Ramos (cell line): ENCODE results near the gene EGLN2.

Source experiments
- in situ Hi-C: fragments of 300-500 bp; cut with MboI; formaldehyde crosslinking; loops from one replicate; pipeline ENCODE4 v1.14.3; 2022; ENCODE audit warnings: low sequenced_read_pairs; ENCODE audit not compliant: unreplicated experiment

The EGLN2 gene

GRCh38 chr19:40775632-40776022 is 23.4 kb upstream of the EGLN2 start:
- in situ Hi-C loops: loop anchor here (25.0 kb wide), 1 partner anchor 1487 kb away; the partner anchor contains the start of genes CIC and ERF

- in situ Hi-C loops: loop anchor here (25.0 kb wide), 1 partner anchor 1486 kb away; the partner anchor contains the start of genes CIC and ERF
Observed at GRCh38 chr19:40776364-40776763, 22.6 kb upstream of the EGLN2 start.

DNA sequence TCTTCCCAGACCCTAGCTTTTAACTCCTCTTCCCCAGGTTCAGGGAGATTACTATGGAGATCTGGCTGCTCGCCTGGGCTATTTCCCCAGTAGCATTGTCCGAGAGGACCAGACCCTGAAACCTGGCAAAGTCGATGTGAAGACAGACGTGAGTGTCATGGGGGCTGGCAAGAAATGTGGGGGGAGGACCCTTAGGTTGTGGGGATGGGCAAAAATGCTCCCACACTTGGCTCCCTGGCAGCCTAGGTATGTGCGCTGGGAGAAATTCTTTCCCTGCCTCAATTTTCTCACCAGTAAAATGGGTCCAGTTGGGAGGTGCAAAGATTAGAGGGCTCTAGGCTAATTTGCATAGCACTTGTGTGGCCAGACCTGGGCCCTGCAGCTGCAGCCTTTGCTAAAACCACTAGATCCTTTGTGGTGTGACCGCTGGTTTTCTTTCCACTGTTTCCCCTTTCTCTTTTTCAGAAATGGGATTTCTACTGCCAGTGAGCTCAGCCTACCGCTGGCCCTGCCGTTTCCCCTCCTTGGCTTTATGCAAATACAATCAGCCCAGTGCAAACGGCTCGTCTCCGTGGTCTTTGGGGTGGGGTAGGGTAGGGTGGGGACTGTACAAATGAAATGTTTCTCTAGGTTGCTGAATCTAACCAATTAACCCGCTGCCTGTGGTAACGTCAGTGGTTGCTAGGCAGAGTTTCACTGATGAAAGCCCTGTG is 21.9 kb upstream of the EGLN2 start:
- in situ Hi-C loops: loop anchor here (25.0 kb wide), 1 partner anchor 1485 kb away; the partner anchor contains the start of genes CIC and ERF

- in situ Hi-C loops: loop anchor here (25.0 kb wide), 1 partner anchor 1485 kb away; the partner anchor contains the start of genes CIC and ERF
Observed at GRCh38 chr19:40777645-40777936, 21.4 kb upstream of the EGLN2 start.

DNA sequence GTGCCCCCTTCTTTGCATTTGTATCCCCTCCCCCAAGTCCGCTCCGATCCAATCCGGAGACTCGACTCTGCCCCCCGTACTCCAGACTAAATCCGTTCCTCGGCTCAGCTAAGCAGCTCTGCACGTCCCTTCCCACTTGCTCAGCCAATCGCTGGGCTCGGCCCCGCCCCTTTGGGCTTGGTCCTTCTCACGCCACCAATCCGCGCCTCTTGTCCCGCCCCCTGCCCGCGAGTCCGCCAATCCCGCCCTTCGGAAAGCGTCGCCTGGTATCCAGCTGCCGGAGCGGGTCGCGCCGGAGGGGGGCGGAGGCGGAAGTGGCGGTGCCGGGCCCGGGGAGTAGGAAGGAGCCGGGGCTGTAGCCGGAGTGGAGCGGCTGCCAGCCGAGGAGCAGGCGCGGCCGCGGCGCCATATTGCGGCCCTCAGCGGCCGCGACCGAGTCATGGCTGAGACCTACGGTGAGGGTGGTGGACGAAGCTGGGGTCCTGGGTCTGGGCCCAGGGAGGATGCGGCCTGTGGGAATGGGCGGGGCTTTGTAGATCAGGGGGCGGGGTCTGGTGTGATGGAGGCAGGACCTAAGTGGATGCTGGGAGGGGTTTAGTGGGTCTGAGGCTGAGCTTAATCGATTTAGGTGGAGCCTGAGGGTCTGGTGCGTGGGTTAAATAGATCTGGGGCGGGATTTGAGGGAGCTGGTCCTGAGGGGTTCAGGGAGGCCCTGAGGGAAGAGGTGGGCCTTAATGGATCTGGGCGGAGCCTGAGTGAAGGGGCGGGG is 20.9 kb upstream of the EGLN2 start, which contains the start of gene RAB4B:
Gene RAB4B (plus strand): TSS at position 311 of the 769 bp plus-strand sequence. CDS start 129 bp downstream, at position 440.
- in situ Hi-C loops: loop anchor here (25.0 kb wide), 1 partner anchor 1484 kb away; the partner anchor contains the start of genes CIC and ERF

GRCh38 chr19:40778706-40779284 is 20.2 kb upstream of the EGLN2 start:
- in situ Hi-C loops: loop anchor here (25.0 kb wide), 1 partner anchor 1484 kb away; the partner anchor contains the start of genes CIC and ERF

DNA sequence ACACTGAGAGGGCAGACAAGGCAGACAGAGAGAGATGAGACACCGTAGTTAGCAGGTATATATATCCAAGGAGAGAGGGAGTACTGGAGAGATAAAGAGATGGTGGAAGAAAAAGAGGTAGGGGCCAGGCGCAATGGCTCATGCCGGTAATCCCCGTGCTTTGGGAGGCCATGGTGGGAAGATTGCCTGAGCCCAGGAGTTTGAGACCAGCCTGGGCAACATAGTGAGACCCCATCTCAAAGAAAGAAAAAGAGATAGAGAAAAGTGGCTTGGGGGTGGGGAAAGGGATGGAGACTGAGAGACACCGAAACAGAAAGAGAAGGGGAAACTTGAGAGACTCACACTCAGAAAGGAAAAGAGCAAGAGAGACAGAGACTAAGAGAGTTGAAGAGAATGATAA is 18.4 kb upstream of the EGLN2 start:
- in situ Hi-C loops: loop anchor here (25.0 kb wide), 1 partner anchor 1482 kb away; the partner anchor contains the start of genes CIC and ERF

DNA sequence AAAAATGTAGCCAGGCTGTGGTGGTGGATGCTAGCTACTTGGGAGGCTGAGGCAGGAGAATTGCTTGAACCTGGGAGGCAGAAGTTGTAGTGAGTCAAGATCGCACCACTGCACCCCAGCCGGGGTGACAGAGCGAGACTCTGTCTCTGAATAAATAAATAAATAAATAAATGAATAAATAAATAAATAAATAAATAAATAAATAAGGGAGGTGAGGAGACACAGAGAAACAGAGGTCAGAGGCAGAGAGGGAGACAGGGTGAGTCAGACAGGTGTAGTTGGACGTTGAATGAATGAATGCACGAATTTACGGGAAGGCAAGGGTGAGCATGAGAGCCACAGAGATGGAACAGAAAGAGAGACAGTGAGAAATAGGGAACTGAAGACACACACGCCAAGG is 17.9 kb upstream of the EGLN2 start:
- in situ Hi-C loops: loop anchor here (25.0 kb wide), 1 partner anchor 1481 kb away; the partner anchor contains the start of genes CIC and ERF

- in situ Hi-C loops: loop anchor here (25.0 kb wide), 1 partner anchor 1479 kb away; the partner anchor contains the start of genes CIC and ERF
Observed at GRCh38 chr19:40783711-40784110, 15.3 kb upstream of the EGLN2 start.

GRCh38 chr19:40784146-40784545 is 14.8 kb upstream of the EGLN2 start:
- in situ Hi-C loops: loop anchor here (25.0 kb wide), 1 partner anchor 1478 kb away; the partner anchor contains the start of genes CIC and ERF

DNA sequence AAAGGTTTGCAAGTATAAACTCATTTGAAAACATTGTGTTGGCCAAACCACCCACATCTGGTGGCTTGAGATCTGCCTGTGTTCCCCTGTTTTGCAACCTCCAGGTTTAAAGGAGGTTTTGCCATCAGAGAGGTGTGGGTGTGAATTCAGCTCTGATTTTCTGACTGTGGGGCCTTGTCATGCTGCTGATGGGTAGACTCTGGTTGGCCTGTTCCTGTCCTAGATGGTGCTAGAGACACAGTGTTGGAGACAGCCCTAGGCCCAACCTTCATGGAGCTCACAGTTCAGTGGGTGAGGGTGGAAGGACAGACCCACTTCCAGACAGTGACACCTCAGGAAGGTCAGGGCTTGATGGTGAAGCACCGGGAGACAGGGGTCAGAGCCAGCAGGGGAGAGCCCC is 13.5 kb upstream of the EGLN2 start:
- in situ Hi-C loops: loop anchor here (25.0 kb wide), 1 partner anchor 1477 kb away; the partner anchor contains the start of genes CIC and ERF

DNA sequence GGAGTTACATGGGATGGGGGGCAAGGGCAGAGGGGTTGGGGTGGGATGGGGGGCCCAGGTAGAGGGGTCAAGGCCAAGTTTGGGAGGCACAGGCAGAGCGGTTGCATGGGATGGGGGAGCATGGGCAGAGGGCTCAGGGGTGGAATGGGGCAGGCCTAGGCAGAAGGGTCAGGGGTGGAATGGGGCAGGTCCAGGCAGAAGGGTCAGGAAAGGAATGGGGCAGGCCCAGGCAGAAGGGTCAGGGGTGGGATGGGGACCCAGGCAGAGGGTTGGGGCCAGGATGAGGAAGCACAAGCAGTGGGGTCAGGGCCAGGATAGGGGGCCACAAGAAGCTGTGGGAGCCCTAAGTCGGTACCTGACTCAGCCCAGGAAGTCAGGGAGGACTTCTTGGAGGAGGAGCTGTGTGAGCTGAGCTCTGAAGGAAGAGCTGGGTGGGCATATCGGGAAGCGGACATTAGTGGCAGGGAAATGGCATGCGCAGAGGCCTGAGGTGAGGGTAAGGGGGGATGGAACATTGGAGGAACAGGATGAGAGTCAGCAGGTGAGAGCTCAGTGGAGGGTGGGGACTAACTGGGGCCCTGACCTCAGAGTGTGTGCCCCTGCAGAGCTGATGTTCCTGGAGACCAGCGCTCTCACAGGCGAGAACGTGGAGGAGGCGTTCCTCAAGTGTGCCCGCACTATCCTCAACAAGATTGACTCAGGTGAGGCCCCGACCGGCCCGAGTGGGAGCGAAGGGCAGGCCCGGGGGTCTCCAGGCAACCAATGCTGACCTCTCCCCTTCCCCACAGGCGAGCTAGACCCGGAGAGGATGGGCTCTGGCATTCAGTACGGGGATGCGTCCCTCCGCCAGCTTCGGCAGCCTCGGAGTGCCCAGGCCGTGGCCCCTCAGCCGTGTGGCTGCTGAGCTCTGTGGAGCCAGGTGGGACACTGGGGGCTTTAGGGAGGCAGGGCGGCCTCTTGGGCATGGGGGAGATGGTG is 12.6 kb upstream of the EGLN2 start:
- in situ Hi-C loops: loop anchor here (25.0 kb wide), 1 partner anchor 1476 kb away; the partner anchor contains the start of genes CIC and ERF

- in situ Hi-C loops: loop anchor here (25.0 kb wide), 1 partner anchor 1471 kb away; the partner anchor contains the start of genes CIC and ERF
Observed at GRCh38 chr19:40791349-40791748, 7.6 kb upstream of the EGLN2 start.

DNA sequence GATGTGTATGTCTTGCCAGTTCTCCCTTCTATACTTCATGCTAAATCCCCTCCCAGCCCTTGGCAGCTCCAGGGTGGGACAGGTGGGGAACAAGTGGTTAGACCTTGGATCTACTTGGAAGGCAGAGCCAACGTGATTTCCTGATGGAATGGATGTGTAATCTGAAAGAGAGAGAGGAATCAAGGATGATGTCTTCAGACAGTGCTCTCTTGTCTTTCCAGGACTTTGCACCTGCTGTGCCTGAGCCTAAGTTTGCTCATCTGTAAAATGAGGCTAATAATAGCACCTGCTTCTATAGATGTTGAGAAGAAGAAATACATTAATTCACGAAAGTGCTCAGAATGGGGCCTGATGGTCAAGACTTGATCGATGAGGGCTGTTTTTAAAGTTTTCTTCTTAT is 7.0 kb upstream of the EGLN2 start:
- in situ Hi-C loops: loop anchor here (25.0 kb wide), 1 partner anchor 1470 kb away; the partner anchor contains the start of genes CIC and ERF

- in situ Hi-C loops: loop anchor here (25.0 kb wide), 1 partner anchor 1465 kb away; the partner anchor contains the start of genes CIC and ERF
Observed at GRCh38 chr19:40797166-40797962, 1.6 kb upstream of the EGLN2 start.

DNA sequence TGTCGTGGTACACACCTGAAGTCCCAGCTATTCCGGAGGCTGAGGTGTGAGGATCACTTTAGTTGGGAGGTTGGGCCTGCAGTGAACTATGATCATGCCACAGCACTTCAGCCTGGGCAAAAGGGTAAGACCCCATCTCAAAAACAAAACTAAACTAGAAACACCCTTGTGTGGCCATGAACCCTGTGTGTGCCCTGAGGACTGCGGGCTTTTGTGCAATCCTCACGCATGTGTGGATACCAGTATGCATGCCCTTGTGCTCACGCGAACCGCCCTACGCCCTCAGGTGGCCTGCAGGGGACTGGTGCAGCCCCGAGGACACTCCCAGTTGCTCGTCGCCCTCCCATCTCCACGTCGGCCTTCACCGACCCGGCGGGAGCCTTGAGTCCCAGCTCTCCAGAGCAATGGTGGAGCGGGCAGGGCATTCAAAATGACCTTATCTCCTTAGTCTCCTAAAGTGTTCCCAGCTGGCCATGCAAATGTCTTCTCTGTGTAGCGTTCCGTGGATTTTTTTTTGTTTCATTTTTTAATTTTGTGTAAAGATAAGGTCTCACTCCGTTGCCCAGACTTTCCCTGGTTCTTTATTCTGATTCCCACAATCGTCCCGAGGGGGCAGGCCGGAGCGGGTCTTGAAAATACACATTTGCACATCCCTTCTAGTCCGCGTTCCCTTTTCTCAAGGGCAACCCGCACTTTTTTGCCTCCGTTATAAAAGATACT is 868 bp upstream of the EGLN2 start:
- in situ Hi-C loops: loop anchor here (25.0 kb wide), 1 partner anchor 1464 kb away; the partner anchor contains the start of genes CIC and ERF
